Smooth muscle cell (in vitro differentiated cells): ENCODE measurements around the gene NCKAP1. TPM values are rescaled to one million over a fixed set of nuclear protein-coding genes. Genes with fewer than 3 reads are reported as not detected.
A peak's percentile ranks its signal among the peaks of the same experiment; 100 is the strongest.

Experiments used
- DNase-seq: peaks from one replicate; lab custom pipeline; 2025; ENCODE audit not compliant: unreplicated experiment; lab: John Stamatoyannopoulos, UW
- H2AFZ ChIP-seq: fragments of 200-600 bp; sonication (generic); 2 replicates; pipeline ENCODE4 v1.6.0; 2016; ENCODE audit warnings: antibody characterized with exemption, low read depth, mild to moderate bottlenecking
- H3F3A ChIP-seq: fragments of 200-600 bp; sonication (generic); 2 replicates; pipeline ENCODE4 v1.6.0; 2017; ENCODE audit warnings: antibody characterized with exemption, low read depth
- H3K27ac ChIP-seq: fragments of 200-600 bp; sonication (generic); 2 replicates; pipeline ENCODE4 v1.5.1; 2016; ENCODE audit warnings: low read depth, mild to moderate bottlenecking
- H3K27me3 ChIP-seq: fragments of 200-600 bp; sonication (generic); 2 replicates; pipeline ENCODE4 v1.6.1; 2016; ENCODE audit warnings: low read depth, mild to moderate bottlenecking
- H3K36me3 ChIP-seq: fragments of 200-600 bp; sonication (generic); 2 replicates; pipeline ENCODE4 v1.5.1; 2016; ENCODE audit warnings: low read depth
- H3K4me1 ChIP-seq: fragments of 200-600 bp; sonication (generic); 2 replicates; pipeline ENCODE4 v1.5.1; 2016; ENCODE audit warnings: low read depth
- H3K4me2 ChIP-seq: fragments of 200-600 bp; sonication (generic); 2 replicates; pipeline ENCODE4 v1.6.0; 2016; ENCODE audit warnings: mild to moderate bottlenecking
- H3K4me3 ChIP-seq: fragments of 200-600 bp; sonication (generic); 2 replicates; pipeline ENCODE4 v1.5.1; 2016; ENCODE audit warnings: mild to moderate bottlenecking
- H3K79me2 ChIP-seq: fragments of 200-600 bp; sonication (generic); 2 replicates; pipeline ENCODE4 v1.6.0; 2016; ENCODE audit warnings: low read depth, mild to moderate bottlenecking
- H3K9ac ChIP-seq: fragments of 200-600 bp; sonication (generic); 2 replicates; pipeline ENCODE4 v1.6.0; 2016; ENCODE audit warnings: low read depth
- H3K9me3 ChIP-seq: fragments of 200-600 bp; sonication (generic); replicated peaks from 2 replicates; pipeline ENCODE4 v1.5.1; 2016; ENCODE audit warnings: low read depth
- H4K20me1 ChIP-seq: fragments of 200-600 bp; sonication (generic); 2 replicates; pipeline ENCODE4 v1.6.0; 2016; ENCODE audit warnings: low read depth
- CTCF ChIP-seq: fragments of 200-600 bp; sonication (generic); IDR thresholded peaks from 2 replicates; pipeline ENCODE4 v1.5.1; 2017; ENCODE audit warnings: borderline replicate concordance, mild to moderate bottlenecking, antibody characterized with exemption; ENCODE audit not compliant: insufficient read depth, poor library complexity, severe bottlenecking
- WGBS: methylation state at CpG from one replicate; pipeline ENCODE4 v1.1.7; 2016; ENCODE audit warnings: low lambda C conversion rate; 5-methylcytosine and 5-hydroxymethylcytosine counted together
- polyA plus RNA-seq: library from polyadenylated mRNA; unstranded; fragments of >200 nt; fragmentation: Nextera tagmentation; extraction: Ambion mirVana; gene quantifications from 2 replicates; pipeline ENCODE4 v1.2.1, GENCODE V29; 2016
- total RNA-seq: library from RNA; depleted of rRNA; stranded (reverse); fragments of >200 nt; gene quantifications from 2 replicates; pipeline ENCODE4 v1.2.3, GENCODE V29; 2014

The NCKAP1 gene
- total and polyA plus RNA-seq, 2 experiments from 2014 or later, result 54.2 to 209 TPM

- H3K27ac ChIP-seq, result no peak within 1 kb of the TSS
- H2AFZ ChIP-seq, result peak within 1 kb of the TSS; percentile 96
- 3% methylated on average over 54 of the region's 57 CpGs for WGBS
- no peaks in the 10 kb centered on the region for H4K20me1 ChIP-seq
- no peaks in the 10 kb centered on the region for H3K79me2 ChIP-seq
- H3K36me3 ChIP-seq, result no peaks in the 10 kb centered on the region
- TF ChIP-seq CTCF, result no peak
- H3K27me3 ChIP-seq, result peaks cover 6% of the 10 kb centered on the region
- H3K9ac ChIP-seq, result peak within 1 kb of the TSS; percentile 46
- DNase-seq, result peak; percentile 36
- peaks cover 4% of the 10 kb centered on the region for H3F3A ChIP-seq
- peaks cover 35% of the 10 kb centered on the region for H3K4me1 ChIP-seq
- peak within 1 kb of the TSS; percentile 62 for H3K4me3 ChIP-seq
- H3K9me3 ChIP-seq, result no peaks in the 10 kb centered on the region
- peak within 1 kb of the TSS; percentile 95 for H3K4me2 ChIP-seq
Observed at GRCh38 chr2:182866461-182867406, 171.5 kb downstream of the NCKAP1 start, which contains the start of gene FRZB. TSS of gene FRZB (minus strand) at chr2:182866637. CDS start at chr2:182866552, 85 bp downstream.

- DNase-seq, result no peak
- Histone ChIP-seq H2AFZ (peak overlapping the region; percentile 96), H3K4me3 (peak overlapping the region; percentile 62), H3K9ac (no peak overlapping the region), H3K27ac (no peak overlapping the region), H3K4me2 (peak overlapping the region; percentile 95), H3K9me3 (no peaks in the 10 kb centered on the region), H3F3A (peaks cover 4% of the 10 kb centered on the region), H3K79me2 (no peaks in the 10 kb centered on the region), H3K4me1 (peaks cover 35% of the 10 kb centered on the region), H4K20me1 (no peaks in the 10 kb centered on the region), H3K27me3 (peaks cover 6% of the 10 kb centered on the region), H3K36me3 (no peaks in the 10 kb centered on the region)
- TF ChIP-seq CTCF, result no peak
- 11% methylated on average over 19 of the region's 19 CpGs for WGBS
Observed at GRCh38 chr2:182866095-182866460, 172.2 kb downstream of the NCKAP1 start.

GRCh38 chr2:182864949-182865570, 173.2 kb downstream of the NCKAP1 start:
- H3K9ac ChIP-seq, result no peak overlapping the region
- no peak for DNase-seq
- no peaks in the 10 kb centered on the region for H4K20me1 ChIP-seq
- no peak for TF ChIP-seq CTCF
- H3K79me2 ChIP-seq, result no peaks in the 10 kb centered on the region
- H3K27me3 ChIP-seq, result peaks cover 6% of the 10 kb centered on the region
- H3K4me3 ChIP-seq, result peak overlapping the region; percentile 62
- H3K27ac ChIP-seq, result no peak overlapping the region
- H2AFZ ChIP-seq, result no peak overlapping the region
- peaks cover 4% of the 10 kb centered on the region for H3F3A ChIP-seq
- WGBS, result 83% methylated on average over 4 of the region's 4 CpGs
- H3K36me3 ChIP-seq, result no peaks in the 10 kb centered on the region
- H3K4me2 ChIP-seq, result peak overlapping the region; percentile 95
- H3K4me1 ChIP-seq, result peaks cover 35% of the 10 kb centered on the region
- H3K9me3 ChIP-seq, result no peaks in the 10 kb centered on the region
